HG02973 (cell line): ENCODE data around the gene TANC1.

Experiments
- ATAC-seq: cut with Tn5 transposase; IDR thresholded peaks from one replicate; pipeline ENCODE4 v1.9.1; 2021; ENCODE audit warnings: moderate library complexity; ENCODE audit not compliant: unreplicated experiment

TANC1 gene

GRCh38 chr2:158960193-158960592 is 8.2 kb upstream of the TANC1 start:
- ATAC-seq = no peak

- no peak for ATAC-seq
Observed at GRCh38 chr2:158962074-158962473, 6.4 kb upstream of the TANC1 start.

DNA sequence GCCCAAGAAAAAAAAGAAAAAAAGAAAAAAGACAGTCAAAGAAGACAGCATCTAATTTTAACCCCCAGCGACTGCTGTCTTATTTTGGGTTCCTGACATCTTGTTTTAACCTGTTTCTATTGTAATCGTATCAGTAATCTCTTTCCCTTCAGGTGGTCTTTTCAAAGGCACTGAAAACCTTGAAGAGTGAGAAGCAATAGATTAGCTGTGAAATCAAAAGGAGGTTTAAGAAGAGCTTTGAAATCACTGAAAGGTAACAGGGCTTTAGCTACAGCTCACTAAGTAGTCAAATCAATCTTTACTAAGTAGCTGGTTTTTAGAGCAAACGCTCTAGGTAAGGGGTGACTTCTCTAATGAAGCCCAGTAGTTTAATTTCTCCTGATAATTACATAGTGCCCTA is 5.4 kb upstream of the TANC1 start:
- ATAC-seq = no peak

DNA sequence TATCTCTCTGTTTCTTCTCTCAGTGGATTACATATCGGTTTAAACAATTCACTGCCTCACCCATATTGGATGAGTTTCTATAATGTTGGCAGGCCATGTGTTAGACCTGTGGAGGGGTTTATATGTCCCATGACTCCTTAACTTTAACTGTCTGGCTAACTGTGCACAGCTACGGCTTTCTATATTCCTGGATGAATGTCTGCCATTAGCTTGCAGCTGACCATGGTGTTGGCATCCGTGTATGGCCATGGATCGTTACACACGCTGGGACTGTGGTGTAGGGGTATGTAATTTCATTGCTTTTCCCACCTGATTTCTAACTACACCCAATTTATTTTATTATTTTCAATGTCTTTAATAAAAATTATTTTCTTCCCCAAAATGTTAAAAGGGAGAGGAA is 3.3 kb upstream of the TANC1 start:
- ATAC-seq = no peak

DNA sequence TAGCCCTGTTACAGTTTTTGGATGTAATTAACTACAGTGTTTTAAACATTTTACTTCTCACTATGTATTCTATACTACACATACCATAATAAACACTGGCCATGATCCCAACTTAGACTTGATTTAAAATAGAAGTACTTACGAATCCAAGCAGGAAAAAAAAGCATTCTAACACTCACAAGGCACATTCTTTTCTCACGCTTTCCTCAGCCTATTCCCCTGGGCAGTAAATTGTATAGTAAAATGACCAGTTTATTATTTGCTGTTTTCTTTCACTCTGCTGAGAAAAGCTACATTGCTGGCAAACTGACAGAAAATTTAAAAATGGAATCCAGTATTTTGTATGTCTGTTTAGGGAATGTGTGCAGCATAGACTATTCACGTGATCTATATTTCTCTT is 2.8 kb upstream of the TANC1 start:
- ATAC-seq = no peak

GRCh38 chr2:158966312-158966711 is 2.1 kb upstream of the TANC1 start:
- no peak for ATAC-seq

- no peak for ATAC-seq
Observed at GRCh38 chr2:158967114-158967730, 1.2 kb upstream of the TANC1 start.

GRCh38 chr2:158967731-158968395 is 577 bp upstream of the TANC1 start:
- no peak for ATAC-seq

DNA sequence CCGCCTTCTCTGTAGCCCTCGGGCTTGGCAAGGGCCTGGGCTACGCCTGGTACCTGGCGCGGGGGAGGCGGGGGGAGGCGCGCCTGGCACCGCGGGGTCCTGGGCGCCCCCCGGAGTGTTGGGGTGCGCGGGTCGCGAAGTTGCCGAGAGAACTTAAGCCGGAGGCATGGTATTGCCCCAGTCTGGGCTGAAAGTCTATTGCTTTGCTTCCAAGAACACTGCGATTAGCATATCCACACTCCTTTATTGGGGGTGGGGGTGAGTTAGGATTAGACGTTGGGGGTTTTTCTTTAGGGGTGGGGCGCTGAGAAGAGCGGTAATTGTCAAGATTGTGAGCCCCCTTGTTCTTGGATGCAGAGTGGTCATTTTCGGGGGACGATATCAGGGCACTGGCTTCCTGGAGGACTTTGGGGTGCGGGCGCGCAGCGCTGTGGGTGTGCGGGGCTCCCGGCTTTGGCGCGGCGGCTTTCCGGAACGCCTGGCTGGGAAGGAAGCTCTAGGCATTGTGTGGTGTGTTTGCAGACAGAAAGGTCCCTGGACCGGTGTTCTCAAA is 798 bp downstream of the TANC1 start:
- peak; percentile 3 for ATAC-seq

GRCh38 chr2:158969715-158970240 is 1.3 kb downstream of the TANC1 start:
- no peak for ATAC-seq

DNA sequence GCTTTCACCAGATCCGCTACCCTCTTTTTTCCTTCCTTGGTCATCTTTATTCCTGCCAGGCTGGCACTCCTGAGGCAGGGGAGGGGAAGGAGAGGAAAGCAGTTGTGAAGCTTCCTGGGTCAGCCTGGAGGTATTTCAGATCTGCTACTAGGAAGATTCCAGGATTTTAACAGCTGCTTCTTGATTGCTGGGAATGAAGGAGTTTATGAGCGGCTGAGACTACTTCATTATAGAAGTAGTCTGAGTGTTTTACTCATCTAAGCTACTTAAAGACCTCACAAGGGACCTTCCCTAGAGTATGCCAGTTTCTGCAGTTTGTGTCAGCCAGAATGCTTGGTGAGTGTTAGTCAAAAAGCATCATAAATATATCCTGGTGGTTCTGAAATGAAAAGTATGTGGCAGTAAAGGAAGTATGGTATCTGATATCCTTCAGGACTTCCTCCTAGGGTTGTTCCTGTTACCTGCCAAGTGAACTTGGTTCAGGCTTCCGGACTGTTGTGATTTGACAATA is 1.9 kb downstream of the TANC1 start:
- no peak for ATAC-seq

DNA sequence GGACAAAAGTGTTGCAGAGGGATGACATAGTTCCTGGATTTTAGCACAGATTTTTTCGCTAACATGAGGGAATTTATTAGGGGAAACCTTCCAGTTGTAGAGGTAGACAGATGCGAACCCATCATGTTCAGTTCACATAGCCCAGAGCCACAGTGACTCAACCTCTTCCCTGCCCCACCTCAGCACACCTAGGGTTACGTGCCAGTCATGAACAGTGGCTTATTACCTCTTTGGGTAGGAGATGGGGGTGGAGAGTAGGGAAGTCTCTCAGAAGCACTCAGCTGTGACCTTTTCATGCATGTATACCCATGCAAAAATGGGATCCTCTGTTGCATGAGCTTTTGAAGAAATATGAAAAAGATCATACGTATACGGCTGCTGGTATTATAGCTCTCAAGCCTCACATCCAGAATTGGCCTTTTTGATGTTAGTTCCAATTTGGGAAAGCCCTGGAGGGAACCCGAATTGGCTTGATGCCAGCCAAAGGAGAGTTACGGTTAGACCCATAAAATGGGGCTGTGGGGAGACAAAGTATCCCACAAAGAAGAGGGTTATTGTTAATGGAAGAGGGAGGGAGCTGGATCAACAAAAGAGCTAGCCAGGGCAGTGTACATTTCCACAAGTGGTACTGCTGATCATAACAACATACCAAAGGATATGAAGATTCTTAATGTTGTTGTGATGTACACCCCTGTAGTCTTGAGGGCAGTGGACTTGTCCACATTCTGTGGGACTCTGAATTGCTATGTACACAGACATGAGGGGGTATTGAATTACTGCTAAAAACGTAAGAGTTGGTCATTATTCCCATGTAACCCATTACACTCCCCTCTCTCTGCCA is 4.9 kb downstream of the TANC1 start:
- ATAC-seq = no peak

GRCh38 chr2:158975271-158975921 is 7.0 kb downstream of the TANC1 start:
- no peak for ATAC-seq

DNA sequence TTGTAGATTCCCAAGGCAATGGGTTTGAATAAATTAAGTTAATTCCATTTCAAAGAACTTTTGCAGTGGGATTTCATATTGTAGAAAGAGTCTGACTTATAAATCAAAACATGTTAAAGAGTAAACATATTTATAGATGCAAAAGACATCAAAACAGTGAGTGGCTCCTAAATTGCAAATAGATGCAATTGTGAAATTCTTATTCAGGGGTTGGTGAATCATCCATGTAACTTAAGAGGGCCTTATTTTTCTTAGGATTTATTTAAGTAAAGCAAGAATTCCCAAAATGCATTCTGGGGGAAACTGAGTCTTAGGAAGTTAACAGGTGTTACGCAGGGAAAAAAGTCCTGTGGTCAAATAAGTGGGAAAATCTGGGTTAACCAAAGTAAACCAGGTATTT is 11.3 kb downstream of the TANC1 start:
- no peak for ATAC-seq

DNA sequence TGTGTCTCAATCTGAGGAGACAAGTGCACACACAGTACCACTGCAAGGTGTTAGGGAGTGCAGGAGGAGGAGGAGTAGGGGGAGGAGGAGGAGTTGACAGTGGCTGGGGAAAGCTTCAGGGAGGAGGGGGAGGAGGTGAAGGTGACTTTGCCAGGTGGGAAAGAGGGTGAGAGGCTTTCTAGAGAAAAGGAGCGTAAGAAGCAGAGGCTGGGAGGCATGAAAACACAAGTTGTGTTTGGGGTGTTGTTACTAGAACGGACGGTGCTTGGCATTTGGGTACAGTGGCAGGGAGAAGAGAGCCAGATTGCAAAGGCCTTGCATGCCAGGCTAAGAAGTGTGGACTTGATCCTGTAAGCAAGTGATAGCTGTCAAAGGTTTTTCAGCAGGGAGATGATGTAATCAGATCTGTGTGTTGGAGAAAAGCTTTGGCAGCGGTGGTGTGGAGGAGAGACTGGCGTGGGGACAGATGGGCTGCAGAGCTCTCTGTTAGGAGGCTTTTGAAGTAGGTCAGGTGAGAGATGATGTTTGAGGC is 16.2 kb downstream of the TANC1 start:
- ATAC-seq = no peak

DNA sequence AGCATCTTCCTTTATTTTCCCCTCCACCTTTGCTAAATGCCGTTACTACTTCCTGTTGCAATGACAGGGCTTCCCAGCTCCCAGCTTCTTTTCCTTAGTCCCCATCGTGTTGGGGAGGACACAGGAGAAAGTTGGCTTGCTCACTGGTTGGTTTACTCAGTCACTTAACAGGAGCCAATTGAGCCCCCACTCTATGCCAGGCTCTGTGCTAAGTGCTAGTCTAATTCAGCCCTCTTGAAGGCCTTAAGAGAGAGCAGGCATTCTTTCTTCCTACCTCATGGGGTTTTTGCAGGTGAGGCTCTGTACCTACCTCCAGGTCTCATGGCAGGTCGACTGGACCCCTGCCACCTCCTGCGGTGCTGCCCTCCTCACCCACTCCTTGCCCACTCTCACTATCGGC is 20.1 kb downstream of the TANC1 start:
- ATAC-seq = no peak

GRCh38 chr2:158989165-158989564 is 20.7 kb downstream of the TANC1 start:
- no peak for ATAC-seq

DNA sequence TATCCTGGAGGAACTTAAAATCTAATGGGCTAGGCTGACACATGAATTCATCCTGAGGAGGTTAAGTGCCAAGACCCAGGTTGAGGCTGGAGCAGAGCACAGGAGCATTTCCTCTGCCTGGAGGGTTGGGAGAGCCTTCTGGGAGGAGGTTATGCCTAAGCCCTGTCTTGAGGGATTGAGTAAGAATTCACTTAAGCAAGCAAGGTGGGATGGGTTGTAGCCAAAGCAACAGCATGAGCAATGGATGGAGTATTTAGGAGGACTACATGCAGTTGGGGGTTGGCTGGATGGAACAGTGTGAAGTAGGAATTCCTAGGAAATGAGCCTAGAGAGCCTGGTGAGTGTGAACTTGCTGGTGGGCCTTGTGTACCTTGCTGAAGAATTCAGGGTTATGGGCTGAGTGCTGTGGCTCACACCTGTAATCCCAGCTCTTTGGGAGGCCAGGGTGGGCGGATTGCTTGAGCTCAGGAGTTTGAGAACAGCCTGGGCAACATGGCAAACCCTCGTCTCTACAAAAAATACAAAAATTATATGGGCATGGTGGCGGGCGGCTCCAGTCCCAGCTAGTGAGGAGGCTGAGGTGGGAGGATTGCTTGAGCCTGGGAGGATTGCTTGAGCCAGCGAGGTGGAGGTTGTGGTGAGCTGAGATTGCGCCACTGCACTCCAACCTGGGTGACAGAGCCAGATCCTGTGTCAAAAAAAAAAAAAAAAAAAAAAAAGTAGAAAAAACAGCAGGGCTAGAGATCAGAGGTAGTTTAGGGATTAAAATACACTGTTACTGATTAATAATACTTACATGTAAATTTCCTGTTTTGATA is 22.2 kb downstream of the TANC1 start:
- ATAC-seq = no peak

GRCh38 chr2:158993030-158993429 is 24.6 kb downstream of the TANC1 start:
- ATAC-seq = no peak
